Activated CD4-positive, alpha-beta T cell treated with anti-CD3 and anti-CD28 coated beads for 4 hours (primary cell): Measurements from ENCODE around the gene PHKG2.
"Not testable (repeated sequence)": the region's sequence is repeated elsewhere in the genome, so short reads cannot be mapped to it uniquely, and the experiment has no call there.

Source experiments
- DNase-seq, 2 donors: peaks; one replicate each; pipeline ENCODE4 v3.0.0-alpha.2; 2020

The PHKG2 gene

DNA sequence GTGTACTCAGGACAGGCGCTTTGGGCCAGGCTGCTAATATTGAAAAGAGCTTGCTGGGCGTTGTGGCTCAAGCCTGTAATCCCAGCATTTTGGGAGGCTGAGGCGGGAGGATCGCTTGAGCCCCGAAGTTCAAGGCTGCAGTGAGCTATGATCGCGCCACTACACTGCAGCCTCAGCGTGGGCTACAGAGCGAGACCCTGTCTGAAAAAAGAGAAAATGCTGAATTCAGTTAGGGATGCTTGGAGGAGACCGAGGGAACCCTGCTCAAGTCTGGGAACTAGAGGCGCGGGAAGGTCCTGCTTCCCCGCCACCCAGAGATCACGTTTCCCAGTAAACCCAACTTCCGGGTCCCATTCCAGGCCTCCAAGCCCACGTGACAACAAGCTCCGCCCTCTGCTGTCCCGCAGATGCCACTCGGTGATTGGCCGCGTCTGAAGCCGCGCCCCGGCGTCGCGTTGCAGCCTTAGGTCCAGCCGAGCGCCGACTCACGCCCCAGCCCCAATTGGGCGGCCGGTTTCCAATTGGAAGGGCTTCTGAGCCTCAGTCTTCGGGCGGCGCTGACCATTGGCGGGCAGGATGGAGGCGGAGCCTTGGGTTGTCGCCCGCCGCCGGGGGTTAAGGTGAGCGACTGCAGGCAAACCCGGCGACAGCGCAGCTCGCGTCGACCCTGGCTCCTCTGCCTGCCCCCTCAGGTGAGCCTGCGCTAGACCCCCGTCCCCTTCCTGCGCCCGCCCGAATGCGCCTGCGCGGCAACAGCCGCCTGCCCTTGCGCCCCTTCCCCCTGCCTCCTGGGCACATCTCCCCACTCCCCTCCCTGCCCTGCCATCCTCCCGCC lies at the start of gene PHKG2:
PHKG2 (plus strand) TSS at position 627 of the 835 bp plus-strand sequence. CDS start 396 bp downstream, outside the sequence.
- peak; percentile 86 to 87 for DNase-seq

DNA sequence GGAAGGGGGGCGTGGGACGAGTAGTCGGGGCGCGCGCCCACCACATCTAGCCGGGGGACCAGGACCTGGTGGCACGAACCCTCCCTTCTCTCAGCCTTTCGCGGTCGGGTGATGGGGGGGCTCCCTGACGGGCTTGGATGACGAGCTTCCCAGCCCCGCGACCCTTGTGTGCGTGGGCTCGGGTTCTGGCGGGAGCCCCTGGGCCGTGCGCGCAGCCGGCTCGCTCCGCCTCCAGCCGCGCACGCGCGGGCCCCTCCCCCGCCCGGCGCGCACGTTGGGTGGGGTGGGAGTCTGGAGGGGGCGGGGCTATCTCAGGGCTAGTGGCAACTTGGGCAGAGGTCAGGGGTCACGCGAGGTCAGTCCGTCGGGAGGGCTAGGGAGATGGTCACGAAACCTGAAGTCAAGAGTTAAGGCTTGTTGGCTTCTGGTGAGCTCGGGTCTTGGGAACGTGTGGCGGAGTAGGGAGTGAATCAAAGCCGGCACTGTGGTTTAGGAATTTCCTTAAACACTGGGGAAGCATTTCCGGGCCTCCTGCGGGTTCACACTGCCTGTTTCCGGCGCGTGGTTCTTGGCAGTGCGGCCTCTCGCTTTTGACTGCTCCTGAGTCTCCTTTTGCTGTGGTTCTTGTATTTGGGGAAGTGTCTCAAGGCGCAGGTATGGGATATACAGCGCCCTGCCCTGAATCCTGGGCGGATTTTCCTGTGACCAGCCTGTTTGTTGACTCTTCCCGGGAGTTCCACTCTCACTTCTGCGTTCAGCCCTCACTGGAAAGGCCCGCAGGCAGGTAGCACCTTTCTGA lies 49.2 kb upstream of the PHKG2 start, which contains the start of gene SRCAP:
SRCAP (plus strand) TSS at position 356 of the 799 bp plus-strand sequence. CDS start 1,654 bp downstream, outside the sequence.
- peak; percentile 88 to 89 for DNase-seq

DNA sequence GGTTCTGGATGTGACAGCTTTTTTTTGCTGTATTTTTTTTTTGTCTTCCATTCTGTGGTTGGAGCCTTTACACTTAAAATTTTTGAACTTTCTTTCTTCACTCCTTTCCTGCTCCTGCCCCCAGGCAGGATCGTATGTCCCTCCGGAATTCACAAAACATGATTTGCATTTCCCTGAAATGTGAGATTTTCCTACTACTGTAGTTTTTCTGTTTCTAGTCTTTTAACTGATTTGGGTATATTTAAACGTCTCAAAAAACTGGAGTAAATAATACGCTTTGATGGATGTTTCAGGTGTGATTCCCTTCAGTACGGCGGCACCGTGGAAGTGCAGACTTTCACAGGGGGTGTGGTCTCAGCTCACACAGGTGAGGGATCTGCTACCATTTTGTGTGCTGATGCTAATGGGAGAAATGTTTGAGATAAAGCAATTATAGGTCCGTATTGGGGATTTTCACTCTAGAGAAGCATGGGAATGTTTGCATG lies 48.6 kb upstream of the PHKG2 start:
- no peak for DNase-seq

- no peak for DNase-seq
Observed at GRCh38 chr16:30700491-30700890, 47.7 kb upstream of the PHKG2 start.

DNA sequence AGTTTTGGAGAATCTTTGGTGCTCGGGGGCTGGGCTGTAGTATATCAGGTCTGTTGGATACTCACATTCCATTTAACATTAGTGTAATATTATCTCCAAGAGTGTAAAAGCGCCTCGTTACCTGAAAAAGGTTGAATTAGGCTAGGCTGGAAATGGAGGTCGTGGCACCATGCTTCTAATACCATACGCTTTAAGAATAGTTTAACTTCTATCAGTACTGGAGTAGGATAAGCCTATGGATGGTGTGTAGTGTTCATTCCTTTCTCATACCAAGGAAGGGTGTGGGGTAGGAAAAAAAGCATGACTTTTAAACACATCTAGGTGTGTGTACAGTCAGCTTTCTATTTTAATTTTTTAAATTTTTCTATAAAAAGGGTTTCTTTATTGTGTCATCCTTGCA lies 47.3 kb upstream of the PHKG2 start:
- no peak for DNase-seq

GRCh38 chr16:30703071-30703470 lies 45.2 kb upstream of the PHKG2 start:
- DNase-seq = not testable (repeated sequence)

- DNase-seq = no peak
Observed at GRCh38 chr16:30703971-30704370, 44.3 kb upstream of the PHKG2 start.

- no peak for DNase-seq
Observed at GRCh38 chr16:30706046-30706445, 42.2 kb upstream of the PHKG2 start.

GRCh38 chr16:30710971-30711370 lies 37.3 kb upstream of the PHKG2 start:
- no peak for DNase-seq

DNA sequence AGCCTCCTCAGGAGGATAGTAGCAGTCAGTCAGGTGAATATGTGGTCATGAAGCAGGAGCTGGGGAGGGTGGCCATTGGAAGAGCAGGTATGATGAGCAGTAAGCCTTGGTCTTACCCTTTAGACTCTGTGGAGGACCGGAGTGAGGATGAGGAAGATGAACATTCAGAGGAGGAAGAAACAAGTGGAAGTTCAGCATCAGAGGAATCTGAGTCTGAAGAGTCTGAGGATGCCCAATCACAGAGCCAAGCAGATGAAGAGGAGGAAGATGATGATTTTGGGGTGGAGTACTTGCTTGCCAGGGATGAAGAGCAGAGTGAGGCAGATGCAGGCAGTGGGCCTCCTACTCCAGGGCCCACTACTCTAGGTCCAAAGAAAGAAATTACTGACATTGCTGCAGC lies 36.5 kb upstream of the PHKG2 start:
- DNase-seq = no peak

- DNase-seq = peak; percentile 38 to 47
Observed at GRCh38 chr16:30715750-30716445, 32.3 kb upstream of the PHKG2 start.

- DNase-seq = no peak
Observed at GRCh38 chr16:30720086-30720485, 28.1 kb upstream of the PHKG2 start.

- no peak for DNase-seq
Observed at GRCh38 chr16:30720694-30721093, 27.5 kb upstream of the PHKG2 start.

- no peak for DNase-seq
Observed at GRCh38 chr16:30721167-30721566, 27.1 kb upstream of the PHKG2 start.

GRCh38 chr16:30721606-30722005 lies 26.6 kb upstream of the PHKG2 start:
- no peak for DNase-seq

DNA sequence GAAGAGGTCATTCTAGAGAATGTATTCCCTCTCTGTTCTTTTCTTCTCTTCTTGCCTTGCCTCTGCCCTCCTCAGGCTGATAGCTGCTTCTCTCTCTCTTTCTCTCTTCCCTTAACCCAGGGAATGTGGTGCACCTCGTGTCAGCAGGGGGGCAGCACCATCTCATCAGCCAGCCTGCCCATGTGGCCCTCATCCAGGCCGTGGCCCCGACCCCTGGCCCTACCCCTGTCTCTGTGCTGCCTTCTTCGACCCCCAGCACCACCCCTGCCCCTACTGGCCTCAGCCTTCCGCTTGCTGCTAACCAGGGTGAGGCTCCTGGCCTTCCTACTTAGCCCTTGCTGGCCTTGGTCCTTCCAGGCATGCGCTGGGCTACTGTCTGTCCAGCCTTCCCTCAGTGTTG lies 25.8 kb upstream of the PHKG2 start:
- DNase-seq = no peak

DNA sequence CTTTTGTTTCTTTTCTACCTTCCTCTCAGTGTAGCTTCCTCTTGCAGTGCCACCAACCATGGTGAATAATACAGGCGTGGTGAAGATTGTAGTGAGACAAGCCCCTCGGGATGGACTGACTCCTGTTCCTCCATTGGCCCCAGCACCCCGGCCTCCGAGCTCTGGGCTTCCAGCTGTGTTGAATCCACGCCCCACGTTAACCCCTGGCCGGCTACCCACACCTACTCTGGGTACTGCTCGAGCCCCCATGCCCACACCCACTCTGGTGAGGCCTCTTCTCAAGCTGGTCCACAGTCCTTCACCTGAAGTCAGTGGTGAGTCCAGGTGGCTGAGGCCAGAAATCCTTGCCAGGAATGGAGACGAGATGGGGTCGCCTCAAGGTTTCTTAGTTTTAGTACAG lies 25.3 kb upstream of the PHKG2 start:
- no peak for DNase-seq

DNA sequence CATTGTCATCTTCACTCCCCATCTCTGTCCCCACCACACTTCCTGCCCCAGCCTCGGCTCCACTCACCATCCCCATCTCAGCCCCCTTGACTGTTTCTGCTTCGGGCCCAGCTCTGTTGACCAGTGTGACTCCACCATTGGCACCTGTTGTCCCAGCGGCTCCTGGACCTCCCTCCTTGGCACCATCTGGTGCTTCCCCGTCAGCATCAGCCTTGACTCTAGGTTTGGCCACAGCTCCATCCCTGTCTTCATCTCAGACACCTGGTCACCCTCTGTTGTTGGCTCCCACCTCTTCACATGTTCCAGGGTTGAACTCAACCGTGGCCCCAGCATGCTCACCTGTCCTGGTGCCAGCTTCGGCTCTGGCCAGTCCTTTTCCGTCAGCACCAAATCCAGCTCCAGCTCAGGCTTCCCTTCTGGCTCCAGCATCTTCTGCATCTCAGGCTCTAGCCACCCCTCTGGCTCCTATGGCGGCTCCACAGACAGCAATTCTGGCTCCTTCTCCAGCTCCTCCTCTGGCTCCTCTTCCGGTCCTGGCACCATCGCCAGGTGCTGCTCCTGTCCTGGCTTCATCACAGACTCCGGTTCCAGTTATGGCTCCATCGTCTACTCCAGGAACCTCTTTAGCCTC lies 24.4 kb upstream of the PHKG2 start:
- no peak for DNase-seq

DNA sequence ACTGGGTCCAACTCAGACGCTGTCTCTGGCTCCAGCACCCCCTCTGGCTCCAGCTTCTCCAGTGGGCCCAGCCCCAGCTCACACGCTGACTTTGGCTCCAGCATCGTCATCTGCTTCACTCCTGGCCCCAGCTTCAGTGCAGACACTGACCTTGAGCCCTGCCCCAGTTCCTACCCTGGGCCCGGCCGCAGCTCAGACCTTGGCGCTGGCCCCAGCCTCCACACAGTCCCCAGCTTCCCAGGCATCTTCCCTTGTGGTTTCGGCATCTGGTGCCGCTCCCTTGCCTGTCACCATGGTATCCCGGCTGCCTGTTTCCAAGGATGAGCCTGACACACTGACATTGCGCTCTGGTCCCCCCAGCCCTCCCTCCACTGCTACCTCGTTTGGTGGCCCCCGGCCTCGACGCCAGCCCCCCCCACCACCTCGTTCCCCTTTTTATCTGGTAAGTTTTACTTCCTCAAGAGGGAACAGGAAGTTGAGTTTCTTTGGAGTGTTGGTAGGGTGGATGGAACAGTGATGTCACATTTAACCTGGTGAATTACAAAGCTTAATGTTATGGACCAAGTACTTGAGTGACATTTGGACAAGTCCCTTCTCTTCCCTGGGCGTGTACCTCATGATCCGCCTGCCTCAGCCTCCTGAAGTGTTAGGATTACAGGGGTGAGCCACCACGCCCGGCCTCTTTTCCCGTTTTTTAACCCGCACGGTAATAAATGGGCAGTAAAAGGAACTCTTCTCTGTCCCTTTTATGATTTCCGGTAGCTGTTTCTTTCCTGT lies 23.4 kb upstream of the PHKG2 start:
- no peak for DNase-seq

DNA sequence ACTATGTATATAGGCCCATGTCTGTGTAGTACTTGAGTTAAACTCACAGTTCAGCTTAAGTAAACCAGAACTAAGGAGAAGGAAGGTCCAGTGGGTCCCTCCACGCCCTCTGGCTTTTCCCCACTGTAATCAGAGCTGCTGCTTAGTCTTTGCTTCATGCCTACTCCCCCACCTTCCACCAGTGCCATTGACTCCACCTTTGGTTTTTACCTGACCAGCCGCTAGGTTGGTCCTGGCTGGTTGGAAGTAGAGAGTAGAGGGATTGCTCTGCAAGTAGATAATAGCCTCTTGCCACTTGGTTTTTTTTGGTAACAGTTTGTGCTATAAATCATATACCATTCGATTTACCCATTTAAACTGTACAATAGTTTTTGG lies 22.8 kb upstream of the PHKG2 start:
- no peak for DNase-seq

DNA sequence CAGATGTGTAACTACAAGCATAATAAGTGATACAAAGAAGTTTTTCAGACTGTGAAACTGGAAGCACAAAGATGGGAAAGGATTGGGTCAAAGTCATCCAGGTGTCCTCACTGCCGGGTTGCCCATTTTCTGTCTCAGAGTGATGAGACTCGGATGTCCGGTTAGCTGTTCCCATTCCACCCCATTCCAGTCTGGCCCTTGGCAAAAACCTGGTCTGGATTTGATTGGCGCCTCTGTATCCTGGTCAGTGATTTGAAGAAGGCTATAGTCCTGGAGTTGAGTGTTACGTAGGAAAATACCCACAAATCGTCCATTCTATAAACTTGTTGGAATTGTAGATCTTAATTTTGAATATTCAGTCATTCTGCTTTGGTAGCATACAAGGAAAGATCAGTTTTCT lies 19.9 kb upstream of the PHKG2 start:
- DNase-seq = no peak
